NT2/D1 (cell line): ENCODE measurements around the gene RASAL1.

Source experiments
- DNase-seq: peaks from one replicate; pipeline ENCODE4 v3.0.0-alpha.2; 2011; ENCODE audit warnings: low read depth, low spot score
- H3K27me3 ChIP-seq: 2 replicates; pipeline ENCODE4 v1.6.0; 2011; ENCODE audit warnings: mild to moderate bottlenecking; ENCODE audit not compliant: insufficient read length, insufficient read depth
- H3K36me3 ChIP-seq: 2 replicates; pipeline ENCODE4 v1.6.1; 2011; ENCODE audit warnings: mild to moderate bottlenecking, low read length, mixed read lengths; ENCODE audit not compliant: insufficient read depth, insufficient read length
- H3K4me1 ChIP-seq: 2 replicates; pipeline ENCODE4 v1.5.1; 2011; ENCODE audit not compliant: insufficient read depth, insufficient read length
- H3K4me3 ChIP-seq: 2 replicates; pipeline ENCODE4 v1.5.1; 2011; ENCODE audit warnings: low read depth; ENCODE audit not compliant: insufficient read length
- H3K9ac ChIP-seq: 2 replicates; pipeline ENCODE4 v1.6.0; 2011; ENCODE audit warnings: low read depth; ENCODE audit not compliant: insufficient read length
- H3K9me3 ChIP-seq: 2 replicates; pipeline ENCODE4 v1.5.1; 2011; ENCODE audit warnings: mild to moderate bottlenecking, low read length; ENCODE audit not compliant: insufficient read depth
- SUZ12 ChIP-seq: IDR thresholded peaks from 2 replicates; pipeline ENCODE4 v1.6.1; 2011; ENCODE audit not compliant: insufficient read length, insufficient read depth; ENCODE audit errors: extremely low read depth
- YY1 ChIP-seq: IDR thresholded peaks from 2 replicates; pipeline ENCODE4 v1.6.1; 2011; ENCODE audit not compliant: insufficient read length, insufficient read depth
- ZNF274 ChIP-seq: IDR thresholded peaks from 2 replicates; pipeline ENCODE4 v1.6.1; 2011; ENCODE audit warnings: mild to moderate bottlenecking, low read depth, low read length

RASAL1 gene

GRCh38 chr12:113133036-113133435, 2.5 kb downstream of the RASAL1 start:
- TF ChIP-seq YY1, result no peak
- no peak for TF ChIP-seq SUZ12
- no peak for TF ChIP-seq ZNF274
- Histone ChIP-seq H3K9me3 (no peaks in the 10 kb centered on the region), H3K9ac (no peak overlapping the region), H3K27me3 (peaks cover 12% of the 10 kb centered on the region), H3K4me1 (peaks cover 15% of the 10 kb centered on the region), H3K36me3 (no peaks in the 10 kb centered on the region), H3K4me3 (no peak overlapping the region)
- DNase-seq, result no peak

GRCh38 chr12:113131556-113131955, 4.0 kb downstream of the RASAL1 start:
- no peaks in the 10 kb centered on the region for H3K36me3 ChIP-seq
- no peak for TF ChIP-seq SUZ12
- no peak for TF ChIP-seq YY1
- TF ChIP-seq ZNF274, result no peak
- no peak for DNase-seq
- no peak overlapping the region for H3K4me3 ChIP-seq
- no peak overlapping the region for H3K9ac ChIP-seq
- no peaks in the 10 kb centered on the region for H3K9me3 ChIP-seq
- peaks cover 12% of the 10 kb centered on the region for H3K27me3 ChIP-seq
- H3K4me1 ChIP-seq, result peaks cover 17% of the 10 kb centered on the region

GRCh38 chr12:113130457-113131135, 5.0 kb downstream of the RASAL1 start:
- H3K9ac ChIP-seq, result peak overlapping the region; percentile 22
- no peak overlapping the region for H3K4me3 ChIP-seq
- H3K9me3 ChIP-seq, result no peaks in the 10 kb centered on the region
- H3K4me1 ChIP-seq, result peaks cover 17% of the 10 kb centered on the region
- no peaks in the 10 kb centered on the region for H3K36me3 ChIP-seq
- H3K27me3 ChIP-seq, result peaks cover 12% of the 10 kb centered on the region
- no peak for TF ChIP-seq SUZ12
- no peak for TF ChIP-seq ZNF274
- TF ChIP-seq YY1, result no peak
- DNase-seq, result no peak

GRCh38 chr12:113129664-113130456, 5.7 kb downstream of the RASAL1 start:
- no peaks in the 10 kb centered on the region for H3K36me3 ChIP-seq
- peak overlapping the region; percentile 22 for H3K9ac ChIP-seq
- no peaks in the 10 kb centered on the region for H3K9me3 ChIP-seq
- H3K4me3 ChIP-seq, result no peak overlapping the region
- peaks cover 16% of the 10 kb centered on the region for H3K4me1 ChIP-seq
- DNase-seq, result no peak
- TF ChIP-seq ZNF274 (no peak), SUZ12 (no peak), YY1 (no peak)
- H3K27me3 ChIP-seq, result peaks cover 7% of the 10 kb centered on the region

GRCh38 chr12:113128802-113129663, 6.5 kb downstream of the RASAL1 start:
- no peak for DNase-seq
- H3K9ac ChIP-seq, result no peak overlapping the region
- H3K36me3 ChIP-seq, result no peaks in the 10 kb centered on the region
- peaks cover 11% of the 10 kb centered on the region for H3K4me1 ChIP-seq
- H3K27me3 ChIP-seq, result no peaks in the 10 kb centered on the region
- TF ChIP-seq ZNF274, result no peak
- H3K4me3 ChIP-seq, result no peak overlapping the region
- H3K9me3 ChIP-seq, result no peaks in the 10 kb centered on the region

GRCh38 chr12:113127791-113128199, 7.8 kb downstream of the RASAL1 start:
- Histone ChIP-seq H3K9me3 (no peaks in the 10 kb centered on the region), H3K36me3 (no peaks in the 10 kb centered on the region), H3K9ac (peak overlapping the region; percentile 42), H3K4me3 (no peak overlapping the region), H3K4me1 (peaks cover 11% of the 10 kb centered on the region), H3K27me3 (no peaks in the 10 kb centered on the region)
- TF ChIP-seq YY1 (no peak), SUZ12 (no peak), ZNF274 (no peak)
- DNase-seq, result no peak

DNA sequence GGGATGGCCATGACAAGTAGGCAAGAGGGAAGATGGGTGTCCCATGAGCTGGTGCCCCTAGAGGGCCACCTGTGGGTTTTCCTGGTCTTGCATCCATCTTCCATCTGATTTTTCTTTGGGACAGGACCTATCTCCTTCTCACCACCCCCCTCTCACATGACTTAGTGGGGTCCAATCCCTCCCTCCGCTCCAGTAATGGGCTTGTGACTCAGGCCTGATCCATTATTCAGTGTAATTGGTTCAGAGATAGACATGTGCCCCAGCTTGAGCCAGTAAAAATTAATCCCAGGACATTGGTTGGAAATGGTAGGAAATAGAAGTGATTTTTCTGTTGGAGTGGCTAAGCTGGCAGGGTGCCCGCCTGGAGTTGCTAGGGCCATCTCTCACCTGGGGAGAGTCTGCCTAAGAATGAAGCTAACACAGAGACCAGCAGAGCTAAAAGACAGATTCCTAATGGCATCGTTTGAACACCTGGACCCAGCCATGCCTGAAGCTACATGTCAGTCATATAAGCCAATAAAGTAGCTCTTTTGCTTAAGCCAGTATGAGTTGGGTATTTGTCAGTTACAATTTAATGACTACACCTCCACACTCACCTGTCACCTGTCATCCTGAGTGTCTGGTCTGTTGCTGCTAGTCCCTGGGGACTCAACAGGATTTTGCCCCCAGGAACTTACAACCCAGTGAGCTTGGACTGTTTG, 14.7 kb downstream of the RASAL1 start:
- Histone ChIP-seq H3K4me3 (no peak overlapping the region), H3K4me1 (peaks cover 3% of the 10 kb centered on the region)
- DNase-seq, result no peak

More for the DNA sequence above, 14.7 kb downstream of the RASAL1 start:
- H3K9me3 ChIP-seq, result no peaks in the 10 kb centered on the region
- H3K36me3 ChIP-seq, result no peaks in the 10 kb centered on the region
- TF ChIP-seq YY1, result no peak
- TF ChIP-seq SUZ12, result no peak
- no peak for TF ChIP-seq ZNF274
- H3K27me3 ChIP-seq, result no peaks in the 10 kb centered on the region
- H3K9ac ChIP-seq, result no peak overlapping the region
